DND-41 (cell line): ENCODE results near the gene MT1H.

Experiments
- ATAC-seq: fragments of 200-7000 bp; cut with Tn5 transposase; 3 replicates; pipeline ENCODE4 v1.9.1; 2021; ENCODE audit warnings: low read depth; ENCODE audit not compliant: insufficient read depth
- DNase-seq: peaks from one replicate; pipeline ENCODE4 v3.0.0-alpha.2; 2020
- H2AFZ ChIP-seq: 2 replicates; pipeline ENCODE4 v1.6.0; 2012; ENCODE audit warnings: low read depth, low read length
- H3K27ac ChIP-seq: 2 replicates; pipeline ENCODE4 v1.5.1; 2012; ENCODE audit warnings: low read length, inconsistent platforms
- H3K27me3 ChIP-seq: fragments of 200-600 bp; sonication (generic); 2 replicates; pipeline ENCODE4 v1.6.0; 2012; ENCODE audit warnings: low read length, mild to moderate bottlenecking, inconsistent platforms; ENCODE audit not compliant: insufficient read depth, poor library complexity
- H3K36me3 ChIP-seq: 2 replicates; pipeline ENCODE4 v1.5.1; 2012; ENCODE audit warnings: low read length, inconsistent platforms; ENCODE audit not compliant: insufficient read depth
- H3K4me1 ChIP-seq: 2 replicates; pipeline ENCODE4 v1.5.1; 2012; ENCODE audit warnings: mild to moderate bottlenecking, low read length; ENCODE audit not compliant: insufficient read depth
- H3K4me2 ChIP-seq: 2 replicates; pipeline ENCODE4 v1.6.0; 2012; ENCODE audit warnings: mild to moderate bottlenecking, moderate library complexity, low read length, inconsistent platforms; ENCODE audit not compliant: insufficient read depth
- H3K4me3 ChIP-seq, 2 experiments: fragments of 200-600 bp in 1 of 2; shearing (Covaris generic) in 1 of 2; 2 replicates each; pipeline ENCODE4 v1.5.1; 2012 to 2016; ENCODE audit warnings: inconsistent platforms in 2 of 2, low read length in 2 of 2, mild to moderate bottlenecking in 2 of 2, low read depth in 1 of 2, moderate library complexity in 1 of 2
- H3K79me2 ChIP-seq: 2 replicates; pipeline ENCODE4 v1.6.0; 2012; ENCODE audit warnings: low read length, inconsistent platforms; ENCODE audit not compliant: insufficient read depth
- H3K9ac ChIP-seq: 2 replicates; pipeline ENCODE4 v1.6.0; 2012; ENCODE audit warnings: low read depth, mild to moderate bottlenecking, inconsistent platforms, low read length, moderate library complexity
- H3K9me3 ChIP-seq: 2 replicates; pipeline ENCODE4 v1.5.1; 2012; ENCODE audit warnings: low read length, moderate library complexity, mild to moderate bottlenecking, inconsistent platforms; ENCODE audit not compliant: insufficient read depth, severe bottlenecking
- H4K20me1 ChIP-seq: 2 replicates; pipeline ENCODE4 v1.6.0; 2012; ENCODE audit warnings: low read length; ENCODE audit not compliant: insufficient read depth
- CTCF ChIP-seq: IDR thresholded peaks from 2 replicates; pipeline ENCODE4 v1.5.1; 2012; ENCODE audit warnings: borderline replicate concordance, low read length, moderate library complexity, mild to moderate bottlenecking; ENCODE audit not compliant: poor library complexity, severe bottlenecking; ENCODE audit errors: extremely low read depth
- EZH2 ChIP-seq: IDR thresholded peaks from 3 replicates; pipeline ENCODE4 v1.6.1; 2012; ENCODE audit warnings: borderline replicate concordance, low read depth, mild to moderate bottlenecking, moderate library complexity, low read length, inconsistent platforms; ENCODE audit not compliant: severe bottlenecking

MT1H gene

GRCh38 chr16:56645838-56646237 lies 23.8 kb upstream of the MT1H start:
- Histone ChIP-seq H3K27me3 (peaks cover 46% of the 10 kb centered on the region), H3K79me2 (no peaks in the 10 kb centered on the region), H4K20me1 (no peaks in the 10 kb centered on the region), H3K4me1 (no peaks in the 10 kb centered on the region), H3K27ac (no peak overlapping the region), H3K4me3 (no peak overlapping the region), H2AFZ (no peak overlapping the region), H3K9me3 (no peaks in the 10 kb centered on the region), H3K9ac (no peak overlapping the region), H3K4me2 (no peak overlapping the region), H3K36me3 (no peaks in the 10 kb centered on the region)
- ATAC-seq (no peak), DNase-seq (no peak)
- TF ChIP-seq CTCF = no peak
- TF ChIP-seq EZH2 = no peak

- no peak for ATAC-seq
- peaks cover 47% of the 10 kb centered on the region for H3K27me3 ChIP-seq
- H2AFZ ChIP-seq = no peak overlapping the region
- H3K9me3 ChIP-seq = no peaks in the 10 kb centered on the region
- H3K9ac ChIP-seq = no peak overlapping the region
- H3K27ac ChIP-seq = no peak overlapping the region
- no peaks in the 10 kb centered on the region for H3K36me3 ChIP-seq
- TF ChIP-seq CTCF = no peak
- H3K79me2 ChIP-seq = no peaks in the 10 kb centered on the region
- no peak overlapping the region for H3K4me2 ChIP-seq
- no peaks in the 10 kb centered on the region for H4K20me1 ChIP-seq
- no peak overlapping the region for H3K4me3 ChIP-seq
- DNase-seq = no peak
- H3K4me1 ChIP-seq = no peaks in the 10 kb centered on the region
These were observed 21.8 kb upstream of the MT1H start for GRCh38 chr16:56647641-56648431.

- Histone ChIP-seq H3K79me2 (no peaks in the 10 kb centered on the region), H2AFZ (no peak overlapping the region), H4K20me1 (no peaks in the 10 kb centered on the region), H3K27me3 (peaks cover 33% of the 10 kb centered on the region), H3K36me3 (no peaks in the 10 kb centered on the region), H3K4me3 (no peak overlapping the region), H3K4me2 (no peak overlapping the region), H3K4me1 (no peaks in the 10 kb centered on the region), H3K27ac (no peak overlapping the region), H3K9ac (no peak overlapping the region), H3K9me3 (no peaks in the 10 kb centered on the region)
- ATAC-seq (no peak), DNase-seq (no peak)
- TF ChIP-seq CTCF = no peak
- no peak for TF ChIP-seq EZH2
These were observed 20.3 kb upstream of the MT1H start for GRCh38 chr16:56649271-56649670.
